K562 (cell line): ENCODE results near the gene RTCA. TPM values are rescaled to one million over a fixed set of nuclear protein-coding genes. Genes with fewer than 3 reads are reported as not detected.

ENCODE experiments used
- E2F8 ChIP-seq: fragments of 450-650 bp; IDR thresholded peaks from 2 replicates; pipeline ENCODE4 v1.7.1; 2018; ENCODE audit warnings: mild to moderate bottlenecking, low read depth; ENCODE audit not compliant: partially characterized antibody
- ETV6 ChIP-seq, 3 experiments: fragments of 150-350 bp in 1 of 3; sonication (generic) in 1 of 3; formaldehyde crosslinking in 1 of 3; IDR thresholded peaks; 2 replicates each; pipeline versions ENCODE4 v1.6.1 to v1.8.0; 2014 to 2022; ENCODE audit warnings: borderline replicate concordance in 2 of 3, low read depth in 2 of 3, antibody characterized with exemption in 1 of 3, low read length in 1 of 3, mild to moderate bottlenecking in 1 of 3, missing genetic modification reagents in 1 of 3
- GABPA ChIP-seq: fragments of 200-800 bp; sonication (Bioruptor generic); conservative IDR thresholded peaks from 2 replicates; pipeline ENCODE4 v1.6.1; 2016; ENCODE audit warnings: low read depth, missing genetic modification characterization, missing compliant biosample characterization
- HBP1 ChIP-seq: fragments of 450-650 bp; formaldehyde crosslinking; IDR thresholded peaks from 2 replicates; pipeline ENCODE4 v1.4.0; 2022; ENCODE audit warnings: missing genetic modification characterization
- NKRF ChIP-seq: fragments of 450-650 bp; IDR thresholded peaks from 2 replicates; pipeline ENCODE4 v1.6.1; 2016; ENCODE audit warnings: borderline replicate concordance
- NUFIP1 ChIP-seq: fragments of 450-650 bp; IDR thresholded peaks from 2 replicates; pipeline ENCODE4 v1.6.1; 2018; ENCODE audit not compliant: partially characterized antibody
- OTX1 ChIP-seq: fragments of 450-650 bp; formaldehyde crosslinking; IDR thresholded peaks from 2 replicates; pipeline ENCODE4 v1.4.0; 2022; ENCODE audit warnings: mild to moderate bottlenecking
- SRSF7 ChIP-seq: fragments of 200-400 bp; formaldehyde crosslinking; optimal IDR thresholded peaks from 2 replicates; pipeline ENCODE3; 2017; ENCODE audit warnings: mild to moderate bottlenecking, low read depth, low read length
- TRIM28 ChIP-seq: fragments of 450-650 bp; IDR thresholded peaks from 2 replicates; pipeline ENCODE4 v1.6.1; 2017
- VEZF1 ChIP-seq: fragments of 200-800 bp; sonication (Bioruptor generic); IDR thresholded peaks from 2 replicates; pipeline ENCODE4 v1.6.1; 2017; ENCODE audit warnings: missing genetic modification characterization, missing compliant biosample characterization
- XRCC5 ChIP-seq: fragments of 200-400 bp; formaldehyde crosslinking; IDR thresholded peaks from 2 replicates; pipeline ENCODE4 v1.6.1; 2017; ENCODE audit warnings: low read depth, mild to moderate bottlenecking, low read length
- ZBTB8A ChIP-seq: fragments of 450-650 bp; IDR thresholded peaks from 2 replicates; pipeline ENCODE4 v1.6.1; 2018; ENCODE audit warnings: mild to moderate bottlenecking, moderate library complexity; ENCODE audit not compliant: partially characterized antibody
- ZFP1 ChIP-seq: fragments of 450-650 bp; formaldehyde crosslinking; IDR thresholded peaks from 2 replicates; pipeline ENCODE4 v1.4.0; 2020; ENCODE audit warnings: mild to moderate bottlenecking, mixed read lengths
- ZNF197 ChIP-seq: fragments of 200-800 bp; sonication (Bioruptor generic); IDR thresholded peaks from 2 replicates; pipeline ENCODE4 v1.6.1; 2016; ENCODE audit warnings: low read depth, missing genetic modification characterization, missing compliant biosample characterization
- ZNF274 ChIP-seq: IDR thresholded peaks from 2 replicates; pipeline ENCODE4 v1.6.1; 2011; ENCODE audit warnings: low read depth, mild to moderate bottlenecking, low read length, moderate library complexity, borderline replicate concordance
- ZNF449 ChIP-seq: fragments of 250-450 bp; sonication (Bioruptor Pico); IDR thresholded peaks from 2 replicates; pipeline ENCODE4 v1.8.0; 2022; ENCODE audit warnings: moderate library complexity, mild to moderate bottlenecking, inconsistent platforms
- polyA plus RNA-seq, 8 experiments: library from polyadenylated mRNA; depleted of rRNA in 4 of 8; stranded (reverse) in 5 of 8; unstranded in 3 of 8; fragments of >200 nt; fragmentation: Nextera tagmentation in 2 of 8; fragmentation: Illumina TruSeq in 1 of 8; extraction: Ambion mirVana in 2 of 8; extraction: Trizol in 1 of 8; gene quantifications; 2 replicates each; pipeline versions ENCODE4 v1.2.1 to v1.2.3, GENCODE V29; 2011 to 2014; ENCODE audit warnings: inconsistent platforms in 1 of 8, missing spikeins in 1 of 8
- total RNA-seq, 7 experiments: library from RNA; depleted of rRNA in 6 of 7; stranded (reverse); fragments of >200 nt in 6 of 7; fragmentation: Illumina TruSeq in 2 of 7; extraction: Trizol in 2 of 7; gene quantifications; 2 replicates each; pipeline versions ENCODE4 v1.2.1 to v1.2.3, GENCODE V29; 2011 to 2021; ENCODE audit warnings: low replicate concordance in 1 of 7

RTCA gene
- total and polyA plus RNA-seq, 9 of the 15 experiments (the other 6 are each of a cell fraction or from before 2014, with no cell fraction given) = 11.6 to 57.2 (median 43.2) TPM

GRCh38 chr1:100246738-100247137, 19.3 kb upstream of the RTCA start (continued):
- TF ChIP-seq E2F8 (no peak), NUFIP1 (no peak), ZFP1 (CRISPR knock-in tag) (no peak), GABPA (tag) (no peak), OTX1 (CRISPR knock-in tag) (no peak), ETV6 (IDR thresholded peaks at IDR 0.05; ENCODE audit: borderline replicate concordance in 1 of 2, low read depth in 2 of 2, low read length in 1 of 2) (no peak), ETV6 (CRISPR knock-in tag; IDR thresholded peaks at IDR 0.05; ENCODE audit: borderline replicate concordance) (no peak), NKRF (peak; percentile 56; the same call in 1 of the 2 replicates), HBP1 (CRISPR knock-in tag) (no peak), VEZF1 (CRISPR knock-in tag) (no peak), XRCC5 (no peak), ZNF197 (no peak), ZBTB8A (no peak), TRIM28 (no peak), ZNF449 (CRISPR knock-in tag) (no peak), SRSF7 (no peak), ZNF274 (no peak)
